KOPT-K1 (cell line): ENCODE results near the gene SNX22.

Experiments used
- H3K27ac ChIP-seq: fragments of 200-600 bp; sonication (generic); 2 replicates; pipeline ENCODE4 v1.5.1; 2016; ENCODE audit warnings: antibody characterized with exemption, mild to moderate bottlenecking, low read depth, low read length; ENCODE audit not compliant: poor library complexity, severe bottlenecking
- H3K36me3 ChIP-seq: fragments of 200-600 bp; sonication (generic); 2 replicates; pipeline ENCODE4 v1.5.1; 2017; ENCODE audit warnings: antibody characterized with exemption, mild to moderate bottlenecking, low read length, moderate library complexity; ENCODE audit not compliant: insufficient read depth
- H3K9me3 ChIP-seq: fragments of 200-600 bp; sonication (generic); 2 replicates; pipeline ENCODE4 v1.5.1; 2017; ENCODE audit warnings: antibody characterized with exemption, low read length, mild to moderate bottlenecking; ENCODE audit not compliant: insufficient read depth, poor library complexity, severe bottlenecking

SNX22 gene

DNA sequence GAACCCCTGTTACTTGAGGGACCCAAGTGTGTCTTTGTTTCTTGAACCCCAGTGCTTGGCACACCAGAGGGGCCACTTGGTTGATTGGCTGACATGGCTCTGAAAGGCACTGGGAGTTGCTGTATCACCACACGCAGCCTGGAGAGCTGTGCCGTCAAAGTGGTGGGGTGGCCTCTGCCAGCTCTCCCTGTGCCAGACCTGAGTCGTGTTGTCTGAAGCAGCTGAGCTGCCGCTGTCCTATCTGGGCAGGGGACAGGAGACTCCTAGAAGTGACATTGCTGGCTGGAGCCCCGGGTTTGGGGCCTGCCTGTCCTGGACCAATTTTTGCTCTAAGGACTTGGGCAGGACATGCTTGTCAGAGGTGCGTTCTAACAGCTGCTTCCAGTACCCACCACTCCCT, 5.5 kb upstream of the SNX22 start:
- H3K9me3 ChIP-seq: no peaks in the 10 kb centered on the region
- H3K27ac ChIP-seq: no peak overlapping the region
- H3K36me3 ChIP-seq: peaks cover 33% of the 10 kb centered on the region

DNA sequence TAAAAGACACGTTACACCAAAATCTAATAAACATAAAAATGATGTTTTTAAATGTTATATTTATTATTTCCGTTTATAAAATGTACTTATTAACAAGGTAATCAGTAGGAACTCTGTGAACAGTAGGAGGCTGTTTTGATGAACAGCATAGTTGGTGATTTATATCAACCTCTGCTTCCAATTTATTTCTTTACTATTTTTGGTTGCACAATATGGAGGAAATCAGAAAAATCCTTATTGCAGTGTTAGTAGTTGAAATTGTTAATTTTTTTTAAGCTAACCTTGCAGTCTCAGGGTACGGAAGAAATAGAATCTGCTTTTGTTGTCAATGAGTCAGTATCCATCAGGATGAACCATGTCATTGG, 5.0 kb upstream of the SNX22 start:
- Histone ChIP-seq H3K9me3 (no peaks in the 10 kb centered on the region), H3K27ac (no peak overlapping the region), H3K36me3 (peaks cover 29% of the 10 kb centered on the region)

DNA sequence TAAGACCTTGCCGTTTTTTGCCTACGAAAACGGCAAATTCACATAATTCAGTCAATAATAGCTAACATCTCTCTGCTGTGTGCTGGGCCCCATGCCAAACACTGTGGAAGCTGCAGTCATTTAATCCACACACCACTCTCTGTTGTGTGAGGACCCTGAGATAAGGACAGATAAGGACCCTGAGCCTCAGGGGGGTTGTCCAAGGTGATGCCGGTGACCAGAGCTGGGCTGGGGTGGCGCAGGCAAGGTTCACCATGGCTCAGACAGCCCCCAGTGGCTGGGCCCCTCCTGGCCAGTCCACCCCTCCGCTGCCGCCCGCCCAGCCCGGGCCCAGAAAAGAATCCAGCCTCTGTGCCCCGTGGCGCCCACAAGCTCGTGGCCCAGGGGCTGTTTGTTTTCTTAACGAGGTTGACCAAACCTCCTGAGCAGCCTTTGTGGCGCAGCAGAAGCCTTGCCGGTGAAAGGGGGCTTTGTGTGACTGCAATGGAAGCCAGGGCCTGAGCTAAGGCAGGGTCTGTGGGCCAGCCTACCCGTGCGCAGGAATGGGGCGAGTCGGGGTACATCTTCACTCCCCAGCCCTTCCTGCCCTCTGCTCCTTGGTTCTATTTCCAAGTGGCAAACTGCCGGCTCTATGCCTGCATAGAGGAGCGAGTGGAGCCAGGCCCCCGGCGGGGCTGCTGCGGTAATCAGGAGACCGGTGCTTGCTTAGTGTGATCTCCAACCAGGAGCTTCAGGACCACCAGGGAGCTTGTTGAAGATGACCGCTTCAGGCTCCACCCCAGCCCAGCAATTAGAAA, 4.4 kb upstream of the SNX22 start:
- Histone ChIP-seq H3K27ac (no peak overlapping the region), H3K9me3 (no peaks in the 10 kb centered on the region), H3K36me3 (peaks cover 23% of the 10 kb centered on the region)

DNA sequence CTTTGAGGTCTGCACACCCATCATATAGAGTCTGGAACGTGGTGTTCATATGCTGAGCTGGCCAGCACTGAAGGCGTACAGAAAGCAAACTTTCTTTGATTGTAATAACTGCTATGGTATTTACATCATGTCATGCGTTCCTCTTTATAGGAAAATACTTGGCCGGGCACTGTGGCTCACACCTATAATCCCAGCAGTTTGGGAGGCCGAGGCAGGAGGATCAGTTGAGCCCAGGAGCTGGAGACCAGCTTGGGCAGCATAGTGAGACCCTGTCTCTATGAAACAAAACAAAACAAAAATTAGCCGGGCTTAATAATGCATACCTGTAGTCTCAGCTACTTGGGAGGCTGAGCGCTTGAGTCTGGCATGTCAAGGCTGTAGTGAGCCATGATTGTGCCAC, 3.4 kb upstream of the SNX22 start:
- Histone ChIP-seq H3K36me3 (peaks cover 16% of the 10 kb centered on the region), H3K9me3 (no peaks in the 10 kb centered on the region), H3K27ac (no peak overlapping the region)

DNA sequence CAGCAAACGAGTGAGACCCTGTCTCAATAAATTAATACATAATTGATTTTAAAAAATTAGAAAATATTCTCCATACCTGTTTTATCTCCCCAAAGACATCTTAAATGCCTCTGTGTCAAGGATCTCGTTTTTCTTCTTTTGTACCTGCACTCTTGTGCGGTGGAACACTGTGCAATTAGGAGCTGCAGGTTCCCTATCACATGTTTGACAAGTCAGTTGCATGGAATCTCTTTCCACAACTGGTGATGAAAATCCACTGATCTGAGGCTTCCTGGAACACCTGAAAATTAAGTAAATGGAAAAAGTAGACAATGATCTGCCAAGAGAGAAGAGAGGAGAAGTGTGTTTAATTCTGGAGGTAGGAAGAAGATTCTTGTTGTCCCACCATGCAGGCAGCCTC, 3.0 kb upstream of the SNX22 start:
- no peak overlapping the region for H3K27ac ChIP-seq
- no peaks in the 10 kb centered on the region for H3K9me3 ChIP-seq
- H3K36me3 ChIP-seq: peaks cover 11% of the 10 kb centered on the region

DNA sequence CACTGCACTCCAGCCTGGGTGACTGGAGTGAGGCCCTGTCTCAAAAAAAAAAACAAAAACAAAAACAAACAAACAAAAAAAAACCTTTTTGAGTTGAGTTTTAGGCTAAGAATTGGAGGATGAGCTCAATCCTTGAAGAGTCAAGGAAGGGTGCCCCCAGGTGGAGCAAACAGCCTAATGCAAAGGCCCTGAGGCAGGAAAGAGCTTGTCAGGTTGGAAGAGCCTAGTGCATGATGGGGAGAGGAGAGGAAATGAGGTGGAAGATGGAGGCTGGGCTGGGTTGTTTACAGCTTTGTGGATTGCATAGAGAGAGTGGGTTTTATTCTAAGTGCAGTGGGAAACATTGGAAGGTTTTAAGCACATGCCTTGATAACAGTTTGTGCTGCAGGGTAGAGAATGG, 2.1 kb upstream of the SNX22 start:
- H3K27ac ChIP-seq: no peak overlapping the region
- no peaks in the 10 kb centered on the region for H3K9me3 ChIP-seq
- peaks cover 11% of the 10 kb centered on the region for H3K36me3 ChIP-seq

DNA sequence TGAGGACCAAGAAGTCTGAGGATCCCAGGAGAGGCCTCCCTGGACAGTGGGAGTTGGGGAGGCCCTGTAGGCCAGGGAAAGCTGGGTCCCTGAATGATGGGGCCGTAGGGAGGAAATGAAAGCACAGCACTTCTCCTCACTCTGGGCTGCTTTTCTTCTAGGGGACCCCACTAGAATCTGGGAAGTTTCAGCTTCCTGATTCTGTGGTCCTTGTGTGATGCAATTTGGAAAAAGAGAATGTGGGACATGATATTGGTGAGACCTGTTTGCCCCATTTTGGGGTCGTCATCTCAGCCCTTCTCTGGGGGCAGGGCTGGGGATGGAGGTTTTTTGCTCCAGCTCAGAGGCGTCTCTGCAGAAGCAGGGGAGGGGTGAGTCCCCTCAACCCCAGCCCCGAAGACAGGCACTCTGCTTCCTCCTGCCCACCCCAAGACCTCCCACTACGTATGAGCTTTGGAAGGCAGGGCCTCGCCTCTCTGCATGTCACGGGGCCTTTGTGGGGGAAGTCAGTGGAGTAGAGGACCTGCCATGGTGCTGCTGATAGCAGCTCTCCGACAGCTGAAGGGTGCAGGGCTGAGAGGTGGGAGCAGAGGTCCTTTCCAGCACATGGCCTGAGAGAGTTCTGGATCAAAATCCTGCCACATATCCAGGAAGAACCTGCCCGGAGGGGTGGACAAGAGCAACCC, 1.5 kb upstream of the SNX22 start:
- H3K36me3 ChIP-seq: peaks cover 10% of the 10 kb centered on the region; the same call in 1 of the 2 replicates
- H3K27ac ChIP-seq: no peak overlapping the region
- H3K9me3 ChIP-seq: no peaks in the 10 kb centered on the region

DNA sequence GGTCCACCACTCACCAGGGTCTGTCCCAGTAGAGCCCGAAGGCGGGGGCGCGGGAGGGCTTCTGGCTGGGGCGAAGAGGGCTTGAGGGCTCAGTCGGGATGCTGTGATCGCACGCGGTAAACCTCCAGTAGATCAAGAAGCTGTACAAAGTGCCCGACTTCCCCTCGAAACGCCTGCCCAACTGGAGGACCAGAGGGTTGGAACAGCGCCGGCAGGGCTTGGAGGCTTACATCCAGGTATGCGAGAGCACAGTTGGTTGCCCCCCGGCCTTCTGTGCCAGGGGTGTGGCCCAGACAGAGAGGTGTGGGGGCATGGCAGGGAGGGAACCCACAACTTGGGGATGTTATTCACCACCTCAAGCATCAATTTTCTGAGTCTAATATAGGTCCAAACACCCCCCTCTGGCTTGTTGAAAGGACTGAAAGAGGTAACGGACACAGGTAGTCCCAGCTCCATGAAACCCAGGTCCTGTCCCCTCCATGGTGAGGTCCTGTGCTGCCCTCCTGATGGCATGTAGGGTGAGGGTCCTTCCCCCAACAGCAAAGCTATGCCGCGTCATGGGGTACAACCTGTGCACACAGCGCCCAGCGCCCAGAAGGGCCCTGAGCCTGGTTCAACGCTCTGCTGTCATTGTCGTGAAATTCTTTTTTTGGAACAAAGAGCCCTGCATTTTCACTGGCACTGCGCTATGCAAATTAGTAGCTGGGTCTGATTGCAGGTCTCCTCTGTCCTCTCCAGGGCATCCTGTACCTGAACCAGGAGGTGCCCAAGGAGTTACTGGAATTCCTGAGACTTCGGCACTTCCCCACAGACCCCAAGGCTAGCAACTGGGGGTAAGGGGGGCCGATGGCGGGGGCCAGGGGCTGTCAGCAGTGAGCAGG, 1.2 kb downstream of the SNX22 start:
- peaks cover 38% of the 10 kb centered on the region for H3K36me3 ChIP-seq
- no peaks in the 10 kb centered on the region for H3K9me3 ChIP-seq
- H3K27ac ChIP-seq: no peak overlapping the region

DNA sequence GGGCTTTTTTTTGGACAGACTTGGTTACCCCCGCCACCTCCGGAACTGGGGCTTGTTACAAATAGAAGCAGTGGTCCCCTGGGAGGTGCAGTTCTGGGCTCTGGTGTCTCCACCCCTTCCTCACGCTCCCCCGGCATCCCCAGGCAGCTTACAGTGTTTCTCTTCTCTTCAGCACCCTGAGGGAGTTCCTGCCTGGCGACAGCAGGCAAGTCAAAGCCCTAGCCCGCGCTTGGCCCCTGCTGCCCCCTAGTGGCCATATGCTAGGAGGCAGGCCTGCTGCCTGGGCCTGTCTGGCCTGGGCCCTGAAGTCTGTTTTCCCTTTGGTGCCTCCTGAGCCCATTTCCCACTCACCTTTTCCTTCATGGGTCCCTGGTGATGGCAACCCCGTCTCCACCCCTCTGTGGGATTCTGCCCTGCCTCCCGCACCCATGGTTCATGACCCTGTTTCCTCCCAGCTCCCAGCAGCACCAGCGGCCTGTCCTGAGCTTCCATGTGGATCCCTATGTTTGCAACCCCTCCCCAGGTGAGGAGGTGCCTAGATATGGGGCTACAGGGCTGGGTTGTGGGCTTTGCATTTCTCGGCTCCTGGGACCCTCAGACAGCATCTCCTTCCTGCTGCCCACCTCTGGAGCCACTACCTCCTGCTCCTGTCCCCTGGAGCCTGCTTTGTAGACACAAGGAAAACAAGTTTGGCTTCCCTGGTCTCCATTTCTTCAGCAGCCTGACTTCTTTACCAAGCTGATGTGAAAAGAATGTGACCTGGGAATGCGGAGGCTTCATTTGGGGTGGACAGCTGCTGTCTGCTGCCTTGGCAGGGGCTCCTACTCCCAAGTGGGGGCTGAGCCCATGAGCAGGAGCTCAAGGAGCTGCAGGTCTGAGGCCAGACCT, 2.2 kb downstream of the SNX22 start:
- no peaks in the 10 kb centered on the region for H3K9me3 ChIP-seq
- H3K27ac ChIP-seq: no peak overlapping the region
- H3K36me3 ChIP-seq: peaks cover 47% of the 10 kb centered on the region

DNA sequence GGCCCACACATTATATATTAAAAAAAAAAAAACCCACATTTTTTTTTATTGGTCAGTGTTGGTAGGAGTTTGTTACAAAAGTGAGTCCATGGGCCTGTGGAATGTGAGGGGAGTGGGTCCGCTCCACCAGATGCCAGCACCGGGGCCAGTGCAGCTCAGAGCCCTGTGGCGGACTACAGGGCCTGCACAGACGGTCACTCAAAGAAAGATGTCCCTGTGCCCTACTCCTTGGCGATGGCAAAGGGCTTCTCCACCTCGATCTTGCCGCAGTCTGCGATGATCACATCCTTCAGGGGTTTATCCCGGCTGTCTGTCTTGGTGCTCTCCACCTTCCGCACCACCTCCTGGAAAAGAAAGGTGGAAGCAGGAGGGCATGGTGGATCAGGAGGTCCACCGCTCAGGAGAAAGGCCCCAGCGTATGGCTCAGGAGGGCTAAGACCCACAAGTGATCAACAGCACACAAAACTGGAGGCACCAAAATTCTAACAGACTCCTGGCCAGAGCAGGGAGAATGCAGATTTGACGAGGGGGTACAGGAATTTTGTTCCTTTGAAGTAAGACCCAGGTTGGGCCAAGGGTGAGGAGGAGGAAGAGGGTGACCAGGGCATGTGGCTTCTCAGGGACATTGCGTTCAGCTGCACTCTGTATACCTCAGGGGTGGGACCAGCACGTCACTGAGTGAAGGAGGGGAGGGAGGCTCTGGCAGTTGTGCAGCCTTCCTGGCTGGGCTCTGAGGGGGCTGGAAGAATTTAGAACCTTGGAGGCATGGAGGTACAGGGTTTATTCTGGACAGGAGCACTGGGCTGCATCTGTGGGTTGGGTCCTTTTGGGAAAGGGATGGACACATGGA, 4.5 kb downstream of the SNX22 start:
- Histone ChIP-seq H3K27ac (no peak overlapping the region), H3K9me3 (no peaks in the 10 kb centered on the region), H3K36me3 (peaks cover 65% of the 10 kb centered on the region)

DNA sequence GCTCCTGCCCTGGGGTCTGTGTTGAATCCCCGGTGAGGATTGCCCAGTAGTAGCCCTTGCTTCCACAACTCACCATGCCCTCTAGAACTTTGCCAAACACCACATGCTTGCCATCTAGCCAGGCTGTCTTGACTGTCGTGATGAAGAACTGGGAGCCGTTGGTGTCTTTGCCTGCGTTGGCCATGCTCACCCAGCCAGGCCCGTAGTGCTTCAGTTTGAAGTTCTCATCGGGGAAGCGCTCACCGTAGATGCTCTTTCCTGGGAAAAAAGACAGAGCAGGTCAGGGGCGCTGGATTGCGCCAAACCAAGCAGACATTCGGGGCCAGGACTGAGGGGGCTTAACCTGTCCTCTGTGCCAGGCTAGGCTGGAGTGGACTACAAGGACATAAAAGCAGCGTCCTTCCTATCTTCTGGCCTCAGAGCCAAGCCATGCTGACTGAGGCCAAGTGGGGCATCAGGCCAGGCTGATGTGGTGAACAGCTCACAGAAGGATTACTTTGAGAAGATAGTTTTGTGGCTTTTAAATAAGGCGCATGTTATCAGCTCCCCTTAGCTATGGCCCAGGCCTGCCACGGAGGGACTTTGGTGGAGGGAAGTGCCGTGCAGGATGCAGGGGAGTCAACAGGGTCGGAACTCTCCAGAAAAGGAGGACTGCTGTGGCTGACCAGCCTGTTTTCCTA, 5.3 kb downstream of the SNX22 start:
- Histone ChIP-seq H3K36me3 (peaks cover 65% of the 10 kb centered on the region), H3K27ac (no peak overlapping the region), H3K9me3 (no peaks in the 10 kb centered on the region)

DNA sequence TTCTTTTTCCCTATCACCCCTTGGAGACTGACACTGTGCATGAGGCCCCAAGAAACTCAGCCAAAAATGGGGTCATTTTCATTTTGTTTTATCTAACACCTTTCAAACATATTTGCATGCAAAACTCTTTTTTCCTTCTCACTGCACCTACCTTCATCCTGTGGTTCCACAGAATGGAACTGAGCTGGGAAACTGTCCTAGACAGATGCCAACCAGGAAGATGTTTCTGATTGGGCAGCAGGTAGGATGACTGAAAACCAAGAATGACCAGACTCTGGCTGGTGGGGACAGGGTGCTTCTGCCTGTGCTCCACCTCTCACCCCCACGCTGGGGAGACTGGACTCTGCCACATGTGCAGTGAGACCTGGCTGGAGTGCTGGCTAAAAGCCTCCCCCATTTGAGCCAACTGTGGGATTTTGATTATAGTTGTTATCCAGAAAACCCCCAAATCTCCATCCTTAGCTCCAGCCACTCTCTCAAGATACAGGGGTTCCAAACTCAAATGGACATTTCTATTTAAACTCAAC, 6.1 kb downstream of the SNX22 start:
- H3K9me3 ChIP-seq: no peaks in the 10 kb centered on the region
- H3K36me3 ChIP-seq: peaks cover 65% of the 10 kb centered on the region
- no peak overlapping the region for H3K27ac ChIP-seq
